Endothelial cell of umbilical vein (primary cell): ENCODE data around the gene KCNK2. TPM values are rescaled to one million over a fixed set of nuclear protein-coding genes. Genes with fewer than 3 reads are reported as not detected.

ENCODE experiments used
- BruUV-seq: library from RNA; stranded (reverse); fragments of 400-500 nt; replicated peaks from 2 replicates; lab custom pipeline; 2021; lab: Mats Ljungman, UMichigan
- CTCF ChIA-PET: fragments of 300-600, 350-600 bp; sonication (Branson Sonifier 250); formaldehyde crosslinking; loops from one replicate; lab custom pipeline; 2021; ENCODE audit warnings: antibody characterized with exemption, inconsistent platforms; lab: Charles Lee
- POLR2A ChIA-PET: fragments of 300-600, 350-600 bp; sonication (Branson Sonifier 250); formaldehyde crosslinking; loops from one replicate; lab custom pipeline; 2021; ENCODE audit warnings: antibody characterized with exemption, inconsistent platforms; lab: Charles Lee
- DNase-seq: peaks from one replicate; pipeline ENCODE4 v3.0.0-alpha.2; 2011; ENCODE audit warnings: low read depth, low spot score
- FAIRE-seq: peaks from 2 replicates; lab custom pipeline; 2011; peaks lifted over from hg19 to GRCh38; lab: Jason Lieb, UNC
- H2AFZ ChIP-seq: 2 replicates; pipeline ENCODE4 v1.6.0; 2012; ENCODE audit warnings: low read depth, low read length, control low read depth, inconsistent platforms
- H3K27ac ChIP-seq: 2 replicates; pipeline ENCODE4 v1.5.1; 2011; ENCODE audit warnings: low read depth, mild to moderate bottlenecking, control low read depth, low read length, moderate library complexity; ENCODE audit not compliant: insufficient read depth
- H3K27me3 ChIP-seq, 2 experiments: 2 replicates each; pipeline versions ENCODE4 v1.6.0 to v1.6.1; 2011; ENCODE audit warnings: low read length in 2 of 2, mixed read lengths in 1 of 2; ENCODE audit not compliant: control insufficient read depth in 2 of 2, insufficient read depth in 2 of 2
- H3K36me3 ChIP-seq, 2 experiments: 2 replicates in 1 of 2; 3 replicates in 1 of 2; pipeline ENCODE4 v1.5.1; 2011; ENCODE audit warnings: low read length in 2 of 2, mild to moderate bottlenecking in 1 of 2, moderate library complexity in 1 of 2; ENCODE audit not compliant: control insufficient read depth in 2 of 2, insufficient read depth in 2 of 2; ENCODE audit errors: extremely low read depth in 1 of 2
- H3K4me1 ChIP-seq: 3 replicates; pipeline ENCODE4 v1.5.1; 2011; ENCODE audit warnings: mild to moderate bottlenecking, low read length; ENCODE audit not compliant: control insufficient read depth, insufficient read depth; ENCODE audit errors: extremely low read depth
- H3K4me2 ChIP-seq: 2 replicates; pipeline ENCODE4 v1.6.1; 2011; ENCODE audit warnings: low read length, control low read depth, mixed read lengths; ENCODE audit not compliant: insufficient read depth
- H3K4me3 ChIP-seq, 3 experiments: fragments of 200-600 bp in 1 of 3; sonication (generic), shearing (Covaris generic) in 1 of 3; replicated peaks in 1 of 3; 2 replicates each; pipeline ENCODE4 v1.5.1; 2011 to 2016; ENCODE audit warnings: control low read depth in 3 of 3, low read length in 3 of 3, mild to moderate bottlenecking in 2 of 3, inconsistent platforms in 1 of 3, low read depth in 1 of 3, moderate library complexity in 1 of 3; ENCODE audit not compliant: insufficient read depth in 1 of 3
- H3K79me2 ChIP-seq: 2 replicates; pipeline ENCODE4 v1.6.0; 2012; ENCODE audit warnings: low read length, inconsistent platforms; ENCODE audit not compliant: control insufficient read depth, insufficient read depth
- H3K9ac ChIP-seq: replicated peaks from 2 replicates; pipeline ENCODE3; 2011; ENCODE audit warnings: low read length, control low read depth; ENCODE audit not compliant: insufficient read depth; ENCODE audit errors: extremely low read depth
- H3K9me1 ChIP-seq: replicated peaks from 3 replicates; pipeline ENCODE4 v1.6.0; 2011; ENCODE audit warnings: mild to moderate bottlenecking, low read length; ENCODE audit not compliant: control insufficient read depth, insufficient read depth; ENCODE audit errors: extremely low read depth
- H3K9me3 ChIP-seq: replicated peaks from 2 replicates; pipeline ENCODE4 v1.5.1; 2012; ENCODE audit warnings: low read length, inconsistent platforms; ENCODE audit not compliant: control insufficient read depth, insufficient read depth
- H4K20me1 ChIP-seq: replicated peaks from 2 replicates; pipeline ENCODE3; 2011; ENCODE audit warnings: mild to moderate bottlenecking, low read length; ENCODE audit not compliant: control insufficient read depth, insufficient read depth; ENCODE audit errors: extremely low read depth
- EZH2 ChIP-seq: IDR thresholded peaks from 2 replicates; pipeline ENCODE4 v1.6.1; 2012; ENCODE audit warnings: borderline replicate concordance, low read depth, mild to moderate bottlenecking, moderate library complexity, low read length, inconsistent platforms; ENCODE audit not compliant: severe bottlenecking
- FOS ChIP-seq: IDR thresholded peaks from 2 replicates; pipeline ENCODE4 v1.6.1; 2011; ENCODE audit warnings: mild to moderate bottlenecking, low read length, moderate library complexity, borderline replicate concordance; ENCODE audit not compliant: insufficient read depth
- GATA2 ChIP-seq: IDR thresholded peaks from 2 replicates; pipeline ENCODE4 v1.7.0; 2011; ENCODE audit warnings: low read depth, mild to moderate bottlenecking, moderate library complexity, mixed read lengths, low read length; ENCODE audit not compliant: insufficient read length, insufficient read depth
- JUN ChIP-seq: IDR thresholded peaks from 2 replicates; pipeline ENCODE4 v1.6.1; 2011; ENCODE audit warnings: borderline replicate concordance, low read depth; ENCODE audit not compliant: insufficient read length, insufficient read depth
- MYC ChIP-seq: IDR thresholded peaks from one replicate; pipeline ENCODE4 v1.6.1; 2011; ENCODE audit warnings: mild to moderate bottlenecking, low read depth, low read length
- POLR2A ChIP-seq: IDR thresholded peaks from 2 replicates; pipeline ENCODE4 v1.6.1; 2012; ENCODE audit warnings: low read depth, mild to moderate bottlenecking, control low read depth, low read length
- POLR2AphosphoS5 ChIP-seq: IDR thresholded peaks from 2 replicates; pipeline ENCODE4 v1.6.1; 2012; ENCODE audit warnings: low read depth, mild to moderate bottlenecking, control low read depth, low read length, moderate library complexity; ENCODE audit not compliant: insufficient read depth
- dilution Hi-C: fragments of 300-500 bp; cut with MboI; formaldehyde crosslinking; loops from one replicate; pipeline ENCODE4 v1.15.0; 2019; ENCODE audit warnings: low sequenced_read_pairs; ENCODE audit not compliant: extremely low pct_ligation_motif_present
- intact Hi-C: fragments of 100-400 bp; cut with micrococcal nuclease; formaldehyde crosslinking; loops from one replicate; pipeline ENCODE4 v1.10.0; 2022
- polyA plus RNA-seq, 4 experiments: library from polyadenylated mRNA; depleted of rRNA in 3 of 4; stranded (reverse) in 3 of 4; unstranded in 1 of 4; fragments of >200 nt; gene quantifications; 2 replicates each; pipeline versions ENCODE4 v1.2.1 to v1.2.3, GENCODE V29; 2011 to 2012; ENCODE audit warnings: missing spikeins in 1 of 4
- total RNA-seq: library from RNA; stranded (reverse); gene quantifications from 2 replicates; pipeline ENCODE4 v1.2.3, GENCODE V29; 2021
- TF ChIP-seq, protein P1 (sequence below), 2 donors: IDR thresholded peaks; 1 replicate in 1 of 2; 2 replicates in 1 of 2; pipeline ENCODE4 v1.5.1; 2011; ENCODE audit warnings: low read length in 2 of 2, mild to moderate bottlenecking in 2 of 2, moderate library complexity in 2 of 2, control low read depth in 1 of 2, inconsistent platforms in 1 of 2, low read depth in 1 of 2; ENCODE audit not compliant: insufficient read depth in 1 of 2; ENCODE audit errors: extremely low read depth in 1 of 2
- TF ChIP-seq, protein P2 (sequence below): IDR thresholded peaks from 2 replicates; pipeline ENCODE4 v1.6.1; 2011; ENCODE audit not compliant: insufficient read depth, insufficient read length

KCNK2 gene
- total and polyA plus RNA-seq, 2 donors (not counting 3 experiments of a cell fraction or from before 2014, with no cell fraction given) = 0.08 to 0.46 TPM

DNA sequence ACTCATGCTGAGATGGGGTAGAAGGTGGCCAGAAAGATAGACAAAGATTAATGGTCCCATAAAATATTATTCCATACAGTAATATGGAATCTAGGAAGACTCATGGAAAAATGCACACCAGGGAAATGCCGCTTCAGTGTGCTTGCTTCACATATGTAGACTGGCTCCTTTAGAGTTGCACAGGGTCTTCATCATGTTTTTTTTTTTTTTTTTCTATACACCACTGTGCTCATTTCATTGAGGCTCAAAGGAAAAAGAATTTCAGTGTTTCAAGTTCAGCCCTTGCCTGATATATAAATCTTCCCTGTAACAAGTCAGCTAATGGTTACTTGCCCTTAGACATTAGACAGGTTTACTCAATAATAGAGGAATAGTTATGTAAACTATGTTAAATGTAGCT, 33.2 kb downstream of the KCNK2 start:
- BruUV-seq = no TSS peak
- H3K27me3 ChIP-seq = no peaks in the 10 kb centered on the region
- no peak overlapping the region for H3K9ac ChIP-seq
- TF ChIP-seq, protein P1, sequence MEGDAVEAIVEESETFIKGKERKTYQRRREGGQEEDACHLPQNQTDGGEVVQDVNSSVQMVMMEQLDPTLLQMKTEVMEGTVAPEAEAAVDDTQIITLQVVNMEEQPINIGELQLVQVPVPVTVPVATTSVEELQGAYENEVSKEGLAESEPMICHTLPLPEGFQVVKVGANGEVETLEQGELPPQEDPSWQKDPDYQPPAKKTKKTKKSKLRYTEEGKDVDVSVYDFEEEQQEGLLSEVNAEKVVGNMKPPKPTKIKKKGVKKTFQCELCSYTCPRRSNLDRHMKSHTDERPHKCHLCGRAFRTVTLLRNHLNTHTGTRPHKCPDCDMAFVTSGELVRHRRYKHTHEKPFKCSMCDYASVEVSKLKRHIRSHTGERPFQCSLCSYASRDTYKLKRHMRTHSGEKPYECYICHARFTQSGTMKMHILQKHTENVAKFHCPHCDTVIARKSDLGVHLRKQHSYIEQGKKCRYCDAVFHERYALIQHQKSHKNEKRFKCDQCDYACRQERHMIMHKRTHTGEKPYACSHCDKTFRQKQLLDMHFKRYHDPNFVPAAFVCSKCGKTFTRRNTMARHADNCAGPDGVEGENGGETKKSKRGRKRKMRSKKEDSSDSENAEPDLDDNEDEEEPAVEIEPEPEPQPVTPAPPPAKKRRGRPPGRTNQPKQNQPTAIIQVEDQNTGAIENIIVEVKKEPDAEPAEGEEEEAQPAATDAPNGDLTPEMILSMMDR (IDR thresholded peaks at IDR 0.05; ENCODE audit: extremely low read depth in 1 of 2, insufficient read depth in 1 of 2, low read depth in 1 of 2, low read length in 2 of 2) = no peak
- TF ChIP-seq POLR2AphosphoS5 (no peak), GATA2 (no peak), JUN (no peak), POLR2A (no peak), EZH2 (no peak), MYC (no peak), FOS (no peak)
- TF ChIP-seq, protein P2, sequence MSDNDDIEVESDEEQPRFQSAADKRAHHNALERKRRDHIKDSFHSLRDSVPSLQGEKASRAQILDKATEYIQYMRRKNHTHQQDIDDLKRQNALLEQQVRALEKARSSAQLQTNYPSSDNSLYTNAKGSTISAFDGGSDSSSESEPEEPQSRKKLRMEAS = no peak
- H3K36me3 ChIP-seq = no peaks in the 10 kb centered on the region
- intact Hi-C loops (no loop called here), dilution Hi-C loops (no loop called here)
- no peak overlapping the region for H3K27ac ChIP-seq
- CTCF ChIA-PET = no interaction called here
- H4K20me1 ChIP-seq = no peaks in the 10 kb centered on the region
- H3K4me2 ChIP-seq = no peak overlapping the region
- POLR2A ChIA-PET = no interaction called here
- peaks cover 22% of the 10 kb centered on the region for H3K4me1 ChIP-seq
- H3K9me1 ChIP-seq = no peaks in the 10 kb centered on the region
- DNase-seq (no peak), FAIRE-seq (no peak)
- no peaks in the 10 kb centered on the region for H3K9me3 ChIP-seq
- no peak overlapping the region for H3K4me3 ChIP-seq
- no peak overlapping the region for H2AFZ ChIP-seq
- no peaks in the 10 kb centered on the region for H3K79me2 ChIP-seq
